Upper lobe of left lung (tissue), 4 donors: ENCODE results near the gene SYNE2.

Source experiments
- POLR2AphosphoS5 ChIP-seq, 2 donors: sonication (generic); formaldehyde crosslinking; IDR thresholded peaks; one replicate each; pipeline ENCODE4 v1.5.1; 2017; ENCODE audit warnings: antibody characterized with exemption in 2 of 2
- TF ChIP-seq, protein P1 (sequence below), 6 experiments: fragments of 450-650 bp in 4 of 6; fragments of 200-600 bp in 2 of 6; sonication (generic) in 2 of 6; IDR thresholded peaks; one replicate each; pipeline ENCODE4 v1.5.1; 2016 to 2019; ENCODE audit warnings: antibody characterized with exemption in 6 of 6

DNA sequence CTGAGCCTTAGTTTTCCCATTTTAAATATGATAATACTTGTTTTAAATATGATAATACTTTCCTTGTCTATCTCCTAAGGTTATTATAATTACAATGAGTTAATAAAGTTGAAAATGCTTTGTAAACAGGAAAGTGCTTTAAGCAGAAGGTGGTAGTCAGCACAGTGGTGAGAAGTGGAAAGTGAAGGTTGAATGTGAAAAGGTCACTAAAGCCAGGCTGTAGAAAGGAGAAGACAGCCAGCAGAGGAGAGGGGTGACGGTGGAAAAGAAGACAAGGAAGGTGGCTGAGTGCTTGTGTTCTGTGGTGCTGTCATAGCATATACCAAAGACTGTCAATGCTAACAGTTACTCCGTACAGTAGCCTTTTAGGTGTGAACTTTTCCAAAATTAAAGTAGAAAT, 323.5 kb downstream of the SYNE2 start:
- TF ChIP-seq, protein P1, sequence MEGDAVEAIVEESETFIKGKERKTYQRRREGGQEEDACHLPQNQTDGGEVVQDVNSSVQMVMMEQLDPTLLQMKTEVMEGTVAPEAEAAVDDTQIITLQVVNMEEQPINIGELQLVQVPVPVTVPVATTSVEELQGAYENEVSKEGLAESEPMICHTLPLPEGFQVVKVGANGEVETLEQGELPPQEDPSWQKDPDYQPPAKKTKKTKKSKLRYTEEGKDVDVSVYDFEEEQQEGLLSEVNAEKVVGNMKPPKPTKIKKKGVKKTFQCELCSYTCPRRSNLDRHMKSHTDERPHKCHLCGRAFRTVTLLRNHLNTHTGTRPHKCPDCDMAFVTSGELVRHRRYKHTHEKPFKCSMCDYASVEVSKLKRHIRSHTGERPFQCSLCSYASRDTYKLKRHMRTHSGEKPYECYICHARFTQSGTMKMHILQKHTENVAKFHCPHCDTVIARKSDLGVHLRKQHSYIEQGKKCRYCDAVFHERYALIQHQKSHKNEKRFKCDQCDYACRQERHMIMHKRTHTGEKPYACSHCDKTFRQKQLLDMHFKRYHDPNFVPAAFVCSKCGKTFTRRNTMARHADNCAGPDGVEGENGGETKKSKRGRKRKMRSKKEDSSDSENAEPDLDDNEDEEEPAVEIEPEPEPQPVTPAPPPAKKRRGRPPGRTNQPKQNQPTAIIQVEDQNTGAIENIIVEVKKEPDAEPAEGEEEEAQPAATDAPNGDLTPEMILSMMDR (IDR thresholded peaks at IDR 0.05): no peak
- no peak for TF ChIP-seq POLR2AphosphoS5 (IDR thresholded peaks at IDR 0.05)
